ENCODE results near the gene RANBP1. TPM values are rescaled to one million over a fixed set of nuclear protein-coding genes. Genes with fewer than 3 reads are reported as not detected.

The RANBP1 gene
- total and polyA plus RNA-seq, 9 of the 15 experiments (the other 6 are each of a cell fraction or from before 2014, with no cell fraction given) = 162 to 2,891 (median 1,289) TPM

DNA sequence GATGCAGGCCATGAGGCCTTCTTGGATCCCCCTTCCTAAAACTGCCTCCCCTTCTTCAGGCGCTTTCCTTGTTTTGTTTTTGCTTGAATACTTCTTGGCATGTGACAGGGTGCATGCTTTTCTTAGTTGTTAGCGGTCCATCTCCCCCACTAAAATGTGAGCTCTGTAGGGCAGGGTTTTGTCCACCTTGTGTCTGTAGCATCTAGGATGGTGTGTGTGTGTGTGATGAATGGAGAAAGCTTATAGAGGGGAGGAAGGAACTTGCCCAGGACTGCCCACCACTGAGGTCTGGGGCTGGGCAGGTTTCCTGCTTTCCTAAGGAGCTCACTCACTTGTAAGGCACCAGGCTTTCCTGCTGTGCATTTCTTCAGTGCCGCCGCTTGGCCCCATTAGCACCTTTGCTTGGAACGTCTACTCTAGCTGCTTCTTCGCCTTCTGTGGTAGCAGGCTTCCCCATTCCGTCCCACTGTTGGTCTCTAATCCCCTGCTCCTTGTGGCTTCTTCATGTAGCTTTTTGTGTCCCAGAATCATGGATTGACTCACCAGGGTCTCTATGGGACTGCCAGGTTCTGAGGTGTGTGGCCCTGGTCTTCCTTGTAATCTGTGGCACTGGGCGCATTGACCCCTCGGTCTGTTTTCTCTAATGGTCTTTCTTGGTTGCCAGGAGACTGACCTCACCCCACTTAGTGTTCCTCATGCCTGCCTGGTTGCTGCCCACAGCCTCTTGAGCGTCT, 32.6 kb upstream of the RANBP1 start (continued):
- TF ChIP-seq, protein P1, sequence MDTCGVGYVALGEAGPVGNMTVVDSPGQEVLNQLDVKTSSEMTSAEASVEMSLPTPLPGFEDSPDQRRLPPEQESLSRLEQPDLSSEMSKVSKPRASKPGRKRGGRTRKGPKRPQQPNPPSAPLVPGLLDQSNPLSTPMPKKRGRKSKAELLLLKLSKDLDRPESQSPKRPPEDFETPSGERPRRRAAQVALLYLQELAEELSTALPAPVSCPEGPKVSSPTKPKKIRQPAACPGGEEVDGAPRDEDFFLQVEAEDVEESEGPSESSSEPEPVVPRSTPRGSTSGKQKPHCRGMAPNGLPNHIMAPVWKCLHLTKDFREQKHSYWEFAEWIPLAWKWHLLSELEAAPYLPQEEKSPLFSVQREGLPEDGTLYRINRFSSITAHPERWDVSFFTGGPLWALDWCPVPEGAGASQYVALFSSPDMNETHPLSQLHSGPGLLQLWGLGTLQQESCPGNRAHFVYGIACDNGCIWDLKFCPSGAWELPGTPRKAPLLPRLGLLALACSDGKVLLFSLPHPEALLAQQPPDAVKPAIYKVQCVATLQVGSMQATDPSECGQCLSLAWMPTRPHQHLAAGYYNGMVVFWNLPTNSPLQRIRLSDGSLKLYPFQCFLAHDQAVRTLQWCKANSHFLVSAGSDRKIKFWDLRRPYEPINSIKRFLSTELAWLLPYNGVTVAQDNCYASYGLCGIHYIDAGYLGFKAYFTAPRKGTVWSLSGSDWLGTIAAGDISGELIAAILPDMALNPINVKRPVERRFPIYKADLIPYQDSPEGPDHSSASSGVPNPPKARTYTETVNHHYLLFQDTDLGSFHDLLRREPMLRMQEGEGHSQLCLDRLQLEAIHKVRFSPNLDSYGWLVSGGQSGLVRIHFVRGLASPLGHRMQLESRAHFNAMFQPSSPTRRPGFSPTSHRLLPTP (IDR thresholded peaks at IDR 0.05; ENCODE audit: borderline replicate concordance, extremely low read depth, insufficient read length) = no peak
- TF ChIP-seq, protein P2, sequence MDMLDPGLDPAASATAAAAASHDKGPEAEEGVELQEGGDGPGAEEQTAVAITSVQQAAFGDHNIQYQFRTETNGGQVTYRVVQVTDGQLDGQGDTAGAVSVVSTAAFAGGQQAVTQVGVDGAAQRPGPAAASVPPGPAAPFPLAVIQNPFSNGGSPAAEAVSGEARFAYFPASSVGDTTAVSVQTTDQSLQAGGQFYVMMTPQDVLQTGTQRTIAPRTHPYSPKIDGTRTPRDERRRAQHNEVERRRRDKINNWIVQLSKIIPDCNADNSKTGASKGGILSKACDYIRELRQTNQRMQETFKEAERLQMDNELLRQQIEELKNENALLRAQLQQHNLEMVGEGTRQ (CRISPR knock-in tag; IDR thresholded peaks at IDR 0.05) = no peak
- TF ChIP-seq ZFP30 (CRISPR knock-in tag; IDR thresholded peaks at IDR 0.05; ENCODE audit: borderline replicate concordance) (no peak), NBN (IDR thresholded peaks at IDR 0.05; ENCODE audit: low read depth) (no peak), ZNF75A (CRISPR knock-in tag; IDR thresholded peaks at IDR 0.05) (no peak), POLR2AphosphoS5 (IDR thresholded peaks at IDR 0.05; ENCODE audit: control insufficient read depth, insufficient read depth, low read depth, low read length) (no peak), NCOA1 (IDR thresholded peaks at IDR 0.05; ENCODE audit: low read depth) (no peak), SRF (CRISPR knock-in tag; IDR thresholded peaks at IDR 0.05) (0 out of 4 replicates have a peak, but pooled peaks of 1 of the 2 experiments have one; percentile 28), TRIM28 (IDR thresholded peaks at IDR 0.05) (no peak), CTBP1 (IDR thresholded peaks at IDR 0.05; ENCODE audit: borderline replicate concordance) (no peak), PHF8 (IDR thresholded peaks at IDR 0.05; ENCODE audit: borderline replicate concordance, low read length) (no peak), NEUROD1 (IDR thresholded peaks at IDR 0.05; ENCODE audit: borderline replicate concordance, low read depth, low read length, partially characterized antibody) (no peak), NONO (IDR thresholded peaks at IDR 0.05; ENCODE audit: low read depth in 2 of 2, low read length in 1 of 2) (no peak), ZNF384 (IDR thresholded peaks at IDR 0.05; ENCODE audit: low read depth, low read length) (no peak), YBX1 (IDR thresholded peaks at IDR 0.05) (no peak), ZNF23 (CRISPR knock-in tag; IDR thresholded peaks at IDR 0.05) (no peak), SMARCA4 (IDR thresholded peaks at IDR 0.05) (no peak)
- TF ChIP-seq, protein P3, sequence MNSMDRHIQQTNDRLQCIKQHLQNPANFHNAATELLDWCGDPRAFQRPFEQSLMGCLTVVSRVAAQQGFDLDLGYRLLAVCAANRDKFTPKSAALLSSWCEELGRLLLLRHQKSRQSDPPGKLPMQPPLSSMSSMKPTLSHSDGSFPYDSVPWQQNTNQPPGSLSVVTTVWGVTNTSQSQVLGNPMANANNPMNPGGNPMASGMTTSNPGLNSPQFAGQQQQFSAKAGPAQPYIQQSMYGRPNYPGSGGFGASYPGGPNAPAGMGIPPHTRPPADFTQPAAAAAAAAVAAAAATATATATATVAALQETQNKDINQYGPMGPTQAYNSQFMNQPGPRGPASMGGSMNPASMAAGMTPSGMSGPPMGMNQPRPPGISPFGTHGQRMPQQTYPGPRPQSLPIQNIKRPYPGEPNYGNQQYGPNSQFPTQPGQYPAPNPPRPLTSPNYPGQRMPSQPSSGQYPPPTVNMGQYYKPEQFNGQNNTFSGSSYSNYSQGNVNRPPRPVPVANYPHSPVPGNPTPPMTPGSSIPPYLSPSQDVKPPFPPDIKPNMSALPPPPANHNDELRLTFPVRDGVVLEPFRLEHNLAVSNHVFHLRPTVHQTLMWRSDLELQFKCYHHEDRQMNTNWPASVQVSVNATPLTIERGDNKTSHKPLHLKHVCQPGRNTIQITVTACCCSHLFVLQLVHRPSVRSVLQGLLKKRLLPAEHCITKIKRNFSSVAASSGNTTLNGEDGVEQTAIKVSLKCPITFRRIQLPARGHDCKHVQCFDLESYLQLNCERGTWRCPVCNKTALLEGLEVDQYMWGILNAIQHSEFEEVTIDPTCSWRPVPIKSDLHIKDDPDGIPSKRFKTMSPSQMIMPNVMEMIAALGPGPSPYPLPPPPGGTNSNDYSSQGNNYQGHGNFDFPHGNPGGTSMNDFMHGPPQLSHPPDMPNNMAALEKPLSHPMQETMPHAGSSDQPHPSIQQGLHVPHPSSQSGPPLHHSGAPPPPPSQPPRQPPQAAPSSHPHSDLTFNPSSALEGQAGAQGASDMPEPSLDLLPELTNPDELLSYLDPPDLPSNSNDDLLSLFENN (IDR thresholded peaks at IDR 0.05; ENCODE audit: low read depth in 2 of 2, low read length in 2 of 2) = no peak
- TF ChIP-seq, protein P4, sequence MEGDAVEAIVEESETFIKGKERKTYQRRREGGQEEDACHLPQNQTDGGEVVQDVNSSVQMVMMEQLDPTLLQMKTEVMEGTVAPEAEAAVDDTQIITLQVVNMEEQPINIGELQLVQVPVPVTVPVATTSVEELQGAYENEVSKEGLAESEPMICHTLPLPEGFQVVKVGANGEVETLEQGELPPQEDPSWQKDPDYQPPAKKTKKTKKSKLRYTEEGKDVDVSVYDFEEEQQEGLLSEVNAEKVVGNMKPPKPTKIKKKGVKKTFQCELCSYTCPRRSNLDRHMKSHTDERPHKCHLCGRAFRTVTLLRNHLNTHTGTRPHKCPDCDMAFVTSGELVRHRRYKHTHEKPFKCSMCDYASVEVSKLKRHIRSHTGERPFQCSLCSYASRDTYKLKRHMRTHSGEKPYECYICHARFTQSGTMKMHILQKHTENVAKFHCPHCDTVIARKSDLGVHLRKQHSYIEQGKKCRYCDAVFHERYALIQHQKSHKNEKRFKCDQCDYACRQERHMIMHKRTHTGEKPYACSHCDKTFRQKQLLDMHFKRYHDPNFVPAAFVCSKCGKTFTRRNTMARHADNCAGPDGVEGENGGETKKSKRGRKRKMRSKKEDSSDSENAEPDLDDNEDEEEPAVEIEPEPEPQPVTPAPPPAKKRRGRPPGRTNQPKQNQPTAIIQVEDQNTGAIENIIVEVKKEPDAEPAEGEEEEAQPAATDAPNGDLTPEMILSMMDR (IDR thresholded peaks at IDR 0.05 in 2 of 3, conservative IDR thresholded peaks at IDR 0.05 in 1 of 3; ENCODE audit: insufficient read depth in 2 of 3, low read depth in 1 of 3, low read length in 3 of 3) = 0 out of 6 replicates have a peak, but pooled peaks of 1 of the 3 experiments have one; percentile 35

All from K562 (cell line).